Glomerular visceral epithelial cell (primary cell): ENCODE data around the gene BLOC1S4.
A peak's percentile ranks its signal among the peaks of the same experiment; 100 is the strongest.

ENCODE experiments used
- DNase-seq: peaks from one replicate; pipeline ENCODE4 v3.0.0-alpha.2; 2016; ENCODE audit errors: extremely low spot score

Gene BLOC1S4

GRCh38 chr4:6692379-6692778 is 23.6 kb upstream of the BLOC1S4 start:
- no peak for DNase-seq

- DNase-seq: no peak
Observed at GRCh38 chr4:6692806-6693205, 23.2 kb upstream of the BLOC1S4 start.

DNA sequence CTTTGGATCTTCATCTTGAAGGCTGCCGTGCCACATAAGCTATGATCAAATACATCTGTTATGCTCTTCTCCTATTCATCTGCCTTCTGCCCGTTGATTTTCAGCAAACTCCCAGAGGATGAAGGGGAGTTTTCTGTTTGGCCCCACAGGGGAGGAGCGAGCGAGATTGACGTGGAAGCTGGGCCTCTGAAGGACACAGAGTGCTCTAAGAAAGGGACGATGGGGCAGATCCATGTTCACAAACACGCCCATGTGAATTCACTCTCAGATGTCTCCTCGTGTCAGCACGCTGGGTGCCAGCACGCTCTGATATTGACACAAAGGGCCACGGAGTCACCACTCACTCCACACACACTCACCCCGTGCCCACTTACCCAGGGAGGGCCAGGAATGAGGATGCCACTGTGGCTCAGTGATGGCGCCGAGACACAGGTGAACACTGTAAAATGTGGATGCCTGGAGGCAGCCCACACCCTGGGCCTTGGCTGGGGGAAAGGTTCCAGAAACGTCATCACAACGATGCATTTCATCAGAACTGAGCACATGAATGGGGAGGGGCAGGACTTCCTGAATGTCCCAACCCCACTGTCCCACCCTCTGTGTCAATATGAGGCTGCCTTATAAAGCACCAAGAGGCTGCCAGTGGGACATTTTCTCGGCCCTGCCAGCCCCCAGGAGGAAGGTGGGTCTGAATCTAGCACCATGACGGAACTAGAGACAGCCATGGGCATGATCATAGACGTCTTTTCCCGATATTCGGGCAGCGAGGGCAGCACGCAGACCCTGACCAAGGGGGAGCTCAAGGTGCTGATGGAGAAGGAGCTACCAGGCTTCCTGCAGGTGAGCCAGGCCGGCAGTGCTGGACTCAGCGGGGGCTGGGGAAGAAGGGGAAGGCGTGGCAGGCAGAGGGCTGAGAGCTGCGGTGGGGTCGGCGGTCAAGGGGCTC is 22.5 kb upstream of the BLOC1S4 start, which contains the start of gene S100P:
S100P (plus strand) TSS at position 648 of the 946 bp plus-strand sequence; CDS start at position 703, 55 bp downstream.
- DNase-seq: no peak

DNA sequence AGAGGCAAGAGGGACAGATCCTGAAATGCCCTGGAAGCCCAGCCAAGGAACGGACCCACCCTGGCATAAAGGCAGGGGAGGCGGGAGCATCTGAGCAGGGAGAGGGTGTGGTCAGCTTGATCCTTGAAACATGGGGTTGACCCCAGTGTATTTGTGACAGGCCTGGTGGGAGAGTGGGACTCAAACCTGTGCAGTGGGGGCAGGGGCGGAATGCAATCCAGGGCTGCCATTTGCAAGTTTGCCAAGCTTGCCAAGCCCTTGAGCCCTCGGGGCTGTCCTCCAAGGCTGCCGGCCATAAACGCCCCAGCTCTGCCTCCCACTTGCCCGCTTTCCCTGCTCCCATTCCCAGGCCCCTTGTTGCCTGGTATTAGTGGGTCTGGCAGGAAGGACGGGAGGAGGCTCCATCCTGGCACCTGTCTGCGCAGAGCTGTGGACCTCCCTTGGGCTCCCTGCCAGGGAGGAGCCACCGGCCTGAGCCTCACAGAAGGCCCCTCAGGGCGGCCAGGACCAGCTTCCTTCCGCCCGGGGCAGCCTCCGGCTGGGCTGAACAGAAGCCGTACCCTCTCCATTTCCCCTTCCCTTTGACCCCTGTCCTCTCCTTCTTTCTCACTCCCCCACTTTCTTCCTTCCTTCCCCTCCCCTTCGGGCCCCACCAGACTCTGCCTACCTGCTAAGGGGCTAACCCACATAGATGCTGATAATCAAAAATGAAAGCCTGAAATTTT is 21.6 kb upstream of the BLOC1S4 start:
- no peak for DNase-seq

DNA sequence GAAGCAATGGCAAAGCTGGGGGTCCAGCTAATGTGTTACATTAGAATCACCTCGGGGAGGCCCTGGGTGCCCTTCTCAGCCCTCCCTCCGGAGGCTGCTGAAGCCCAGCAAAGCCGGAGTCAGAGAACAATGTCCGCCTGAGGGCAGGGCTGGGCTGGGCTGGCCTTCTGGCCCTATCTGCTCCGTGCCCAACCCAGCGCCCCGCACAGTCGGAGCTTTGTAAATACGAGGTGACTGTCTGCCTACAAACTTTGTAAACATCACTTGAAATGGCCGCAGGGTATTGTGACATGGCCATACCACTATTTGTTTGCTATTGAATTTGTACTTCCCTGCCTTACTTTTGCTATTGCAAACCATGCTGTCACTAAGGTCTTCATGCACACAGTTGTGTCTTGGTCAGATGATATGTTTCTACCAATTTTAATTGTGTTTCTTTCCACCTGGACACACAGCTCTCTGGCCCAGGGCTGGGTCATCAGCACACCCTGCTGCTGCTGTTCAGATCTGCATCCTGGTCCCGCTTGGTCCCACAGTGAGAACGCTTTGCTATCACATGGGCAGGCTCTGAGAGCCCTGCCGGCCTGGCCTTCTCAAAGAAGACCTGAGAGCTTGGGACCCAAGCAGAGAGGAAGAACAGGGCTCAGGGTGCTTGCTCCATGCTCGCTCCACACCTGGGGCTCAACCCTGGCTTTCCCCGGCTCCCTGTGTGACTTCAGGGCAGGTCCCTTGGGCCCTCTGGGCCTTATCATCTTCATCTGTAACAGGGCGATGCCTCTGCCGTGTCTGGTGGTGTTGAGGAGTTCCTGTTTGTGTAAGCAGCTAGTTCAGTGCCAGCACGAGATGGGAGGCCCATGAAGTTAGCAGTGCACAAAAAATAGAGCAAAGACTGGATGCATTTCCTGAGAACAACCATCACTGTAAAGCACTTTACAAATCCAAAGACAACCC is 20.0 kb upstream of the BLOC1S4 start:
- DNase-seq: no peak

DNA sequence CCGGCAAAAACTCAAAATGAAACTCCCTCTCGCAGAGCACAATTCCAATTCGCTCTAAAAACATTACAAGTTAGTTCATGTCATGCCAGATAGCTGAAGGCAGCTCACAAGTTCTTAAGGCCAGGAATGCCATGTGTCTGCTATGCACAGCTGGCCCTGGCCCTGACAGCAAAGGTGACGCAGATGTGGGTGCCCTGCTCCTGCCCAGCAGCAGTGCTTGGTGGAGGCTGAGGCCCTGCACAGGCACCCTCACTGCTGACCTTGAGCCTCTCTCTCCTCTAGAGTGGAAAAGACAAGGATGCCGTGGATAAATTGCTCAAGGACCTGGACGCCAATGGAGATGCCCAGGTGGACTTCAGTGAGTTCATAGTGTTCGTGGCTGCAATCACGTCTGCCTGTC is 19.4 kb upstream of the BLOC1S4 start:
- DNase-seq: no peak

DNA sequence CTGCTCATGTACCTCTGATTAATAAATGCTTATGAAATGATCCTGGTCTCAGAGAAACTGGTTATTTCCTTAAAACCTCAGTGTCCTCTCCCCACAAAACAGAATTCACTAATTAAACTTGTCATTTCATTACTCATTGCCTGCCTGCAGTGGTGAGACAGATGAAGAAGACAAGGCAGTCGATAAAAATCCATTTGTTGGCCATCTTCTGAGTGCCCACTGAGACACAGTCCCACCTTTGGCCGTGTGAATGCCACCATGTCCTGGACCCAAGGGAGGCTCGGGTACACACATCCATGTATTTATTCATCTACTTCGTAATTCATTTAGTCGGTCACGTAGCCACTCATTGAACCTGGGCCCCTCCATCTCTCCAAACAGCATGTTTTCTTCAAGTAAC is 18.8 kb upstream of the BLOC1S4 start:
- DNase-seq: no peak

GRCh38 chr4:6699388-6699787 is 16.6 kb upstream of the BLOC1S4 start:
- no peak for DNase-seq

DNA sequence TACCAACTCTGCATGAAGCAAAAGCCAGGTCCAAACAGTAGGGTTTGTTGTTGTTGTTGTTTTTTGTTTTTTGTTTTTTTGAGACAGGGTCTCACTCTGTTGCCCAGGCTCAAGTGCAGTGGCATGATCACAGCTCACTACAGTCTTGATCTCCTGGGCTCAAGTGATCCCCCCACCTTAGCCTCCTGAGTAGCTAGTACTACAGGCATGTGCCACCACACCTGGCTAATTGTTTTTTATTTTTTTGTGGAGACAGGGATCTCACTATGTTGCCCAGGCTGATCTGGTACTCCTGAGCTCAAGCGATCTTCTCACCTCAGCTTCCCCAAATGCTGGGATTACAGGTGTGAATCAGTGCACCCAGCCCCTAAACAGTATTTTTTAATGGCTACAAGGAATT is 16.1 kb upstream of the BLOC1S4 start:
- DNase-seq: no peak

DNA sequence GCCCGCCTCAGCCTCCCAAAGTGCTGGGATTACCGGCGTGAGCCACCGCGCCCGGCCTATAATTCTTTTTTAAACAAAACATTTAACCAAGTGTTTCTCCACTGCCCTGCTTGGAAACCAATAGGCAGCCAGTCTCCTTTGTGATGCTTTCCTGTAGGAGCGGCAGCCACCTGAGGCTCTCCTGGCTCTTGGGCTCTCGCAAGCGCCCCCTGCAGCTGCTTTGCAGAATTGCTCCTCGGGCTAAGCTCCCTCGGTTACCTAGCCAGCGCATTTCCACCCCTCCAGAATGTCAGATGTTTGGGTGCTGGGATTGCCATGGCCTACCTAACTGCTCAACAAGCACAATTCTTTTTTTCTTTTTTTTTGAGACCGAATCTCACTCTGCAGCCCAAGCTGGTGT is 14.6 kb upstream of the BLOC1S4 start:
- no peak for DNase-seq

DNA sequence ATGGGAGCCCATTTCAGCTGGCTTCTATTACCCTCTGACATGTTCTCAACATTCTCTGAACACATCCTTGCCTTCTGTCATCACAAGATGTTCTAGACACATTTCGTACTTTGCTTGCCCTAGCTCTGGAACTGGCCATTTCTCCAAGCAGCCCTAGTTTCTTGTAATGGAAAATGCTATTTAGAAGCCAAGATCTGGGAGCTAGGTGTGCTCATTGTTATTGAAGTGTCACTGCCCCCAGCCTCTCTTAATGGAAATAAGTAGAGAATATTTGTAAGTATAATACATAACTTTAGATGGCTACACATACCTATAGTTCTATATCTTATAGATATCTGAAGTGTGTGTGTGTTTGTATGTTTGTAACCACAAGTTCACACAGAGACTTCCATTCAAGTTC is 13.2 kb upstream of the BLOC1S4 start:
- no peak for DNase-seq

DNA sequence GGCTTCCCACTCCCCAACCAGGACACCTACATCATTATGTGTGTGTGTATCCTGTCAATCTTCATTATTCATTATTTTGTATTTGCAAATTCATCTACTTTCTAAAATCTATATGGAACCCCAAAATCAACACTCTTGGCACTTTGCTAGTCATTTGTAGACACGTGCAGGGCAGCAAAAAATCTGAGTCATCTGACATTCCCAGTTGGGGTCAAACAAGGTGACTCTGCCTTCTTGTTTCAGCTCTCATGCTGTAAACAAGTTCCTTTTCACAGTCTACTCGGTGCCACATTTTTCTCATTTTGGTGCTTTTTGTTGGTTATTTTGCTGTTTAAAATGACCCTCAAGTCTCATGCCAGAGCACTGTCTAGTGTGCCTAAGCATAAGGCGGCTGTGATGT is 12.2 kb upstream of the BLOC1S4 start:
- DNase-seq: no peak

GRCh38 chr4:6705646-6706045 is 10.3 kb upstream of the BLOC1S4 start:
- DNase-seq: no peak

- DNase-seq: no peak
Observed at GRCh38 chr4:6706173-6706572, 9.8 kb upstream of the BLOC1S4 start.

GRCh38 chr4:6709230-6710114 is 6.5 kb upstream of the BLOC1S4 start, which contains the start of gene MRFAP1L1:
MRFAP1L1 (minus strand) TSS chr4:6709865; CDS start chr4:6709629, 236 bp downstream.
- peak; percentile 93 for DNase-seq

DNA sequence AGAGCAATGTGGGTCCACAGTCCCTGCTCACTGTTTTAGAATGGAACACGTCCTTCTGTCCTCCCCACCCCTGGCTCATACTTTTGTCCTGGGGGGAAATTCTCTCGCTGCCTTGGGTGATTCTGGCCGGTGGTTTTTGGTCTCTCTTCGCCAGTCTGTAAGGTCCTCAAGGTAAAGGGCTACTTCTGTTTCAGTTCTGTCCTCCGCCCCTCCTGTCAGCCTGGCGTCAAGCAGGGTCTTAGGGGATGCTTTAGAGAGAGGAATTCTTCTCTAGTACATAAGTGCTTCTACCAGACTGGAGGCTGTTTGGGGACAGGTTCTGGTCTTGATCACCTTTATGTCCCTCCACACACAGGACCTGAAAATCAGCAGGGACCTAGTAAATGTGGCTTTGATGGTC is 5.7 kb upstream of the BLOC1S4 start:
- DNase-seq: no peak

DNA sequence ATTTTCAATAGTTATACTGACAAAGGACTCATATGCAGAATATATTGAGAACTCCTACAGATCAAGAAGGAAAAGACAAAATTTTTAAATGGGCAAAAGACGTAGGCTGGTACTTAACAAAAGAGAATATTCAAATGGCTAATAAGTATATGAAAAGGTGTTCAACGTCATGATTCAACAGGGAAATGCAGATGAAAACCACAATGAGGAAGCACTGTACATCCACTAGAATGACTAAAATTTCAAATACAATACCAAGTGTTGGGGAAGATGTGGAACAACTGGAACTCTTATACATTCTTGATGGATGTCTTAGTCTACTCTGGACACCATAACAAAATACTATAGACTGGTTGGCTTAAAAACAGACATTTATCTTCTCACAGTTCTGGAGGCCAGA is 5.0 kb upstream of the BLOC1S4 start:
- no peak for DNase-seq

GRCh38 chr4:6714954-6715353 is 1.0 kb upstream of the BLOC1S4 start:
- no peak for DNase-seq

- DNase-seq: no peak
Observed at GRCh38 chr4:6715704-6716017, 313 bp upstream of the BLOC1S4 start.

- DNase-seq: no peak
Observed at GRCh38 chr4:6716958-6717655, 1.1 kb downstream of the BLOC1S4 start.
